Measurements from ENCODE around the gene HDAC11.

DNA sequence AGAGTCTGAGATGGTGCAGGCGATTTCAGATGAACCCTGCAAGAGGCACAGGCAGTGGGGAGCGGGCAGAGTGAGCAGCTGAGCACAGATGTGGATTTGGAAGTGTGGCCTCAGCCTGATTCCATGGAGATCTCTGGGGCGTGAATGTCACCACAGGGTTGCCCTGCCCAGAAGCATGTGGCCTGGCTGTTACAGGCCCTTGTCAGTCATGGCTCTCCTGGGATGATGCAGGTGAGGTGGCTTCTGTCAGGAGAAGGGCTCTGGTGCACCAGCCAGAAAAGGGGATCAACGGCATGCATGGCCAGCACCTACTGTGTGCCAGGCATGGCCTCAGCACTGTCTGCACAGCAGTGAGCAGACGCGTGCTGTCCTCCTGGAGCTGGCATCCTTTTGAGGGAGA lies 11.9 kb downstream of the HDAC11 start:
- no peak for TF ChIP-seq POLR2A (IDR thresholded peaks at IDR 0.05)
- TF ChIP-seq, protein P1, sequence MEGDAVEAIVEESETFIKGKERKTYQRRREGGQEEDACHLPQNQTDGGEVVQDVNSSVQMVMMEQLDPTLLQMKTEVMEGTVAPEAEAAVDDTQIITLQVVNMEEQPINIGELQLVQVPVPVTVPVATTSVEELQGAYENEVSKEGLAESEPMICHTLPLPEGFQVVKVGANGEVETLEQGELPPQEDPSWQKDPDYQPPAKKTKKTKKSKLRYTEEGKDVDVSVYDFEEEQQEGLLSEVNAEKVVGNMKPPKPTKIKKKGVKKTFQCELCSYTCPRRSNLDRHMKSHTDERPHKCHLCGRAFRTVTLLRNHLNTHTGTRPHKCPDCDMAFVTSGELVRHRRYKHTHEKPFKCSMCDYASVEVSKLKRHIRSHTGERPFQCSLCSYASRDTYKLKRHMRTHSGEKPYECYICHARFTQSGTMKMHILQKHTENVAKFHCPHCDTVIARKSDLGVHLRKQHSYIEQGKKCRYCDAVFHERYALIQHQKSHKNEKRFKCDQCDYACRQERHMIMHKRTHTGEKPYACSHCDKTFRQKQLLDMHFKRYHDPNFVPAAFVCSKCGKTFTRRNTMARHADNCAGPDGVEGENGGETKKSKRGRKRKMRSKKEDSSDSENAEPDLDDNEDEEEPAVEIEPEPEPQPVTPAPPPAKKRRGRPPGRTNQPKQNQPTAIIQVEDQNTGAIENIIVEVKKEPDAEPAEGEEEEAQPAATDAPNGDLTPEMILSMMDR (IDR thresholded peaks at IDR 0.05), result no peak

Measured in heart left ventricle (tissue), 13 donors.